ENCODE results near the gene KRT76. TPM values are rescaled to one million over a fixed set of nuclear protein-coding genes. Genes with fewer than 3 reads are reported as not detected.
A peak's percentile ranks its signal among the peaks of the same experiment; 100 is the strongest.

The KRT76 gene
- total RNA-seq, 1 experiment from 2014 or later, result not detected

GRCh38 chr12:52771088-52771487 is 6.1 kb downstream of the KRT76 start:
- DNase-seq (no peak), ATAC-seq (no peak)
- Histone ChIP-seq H3K27ac (ENCODE audit: low read length) (no peak overlapping the region), H3F3A (ENCODE audit: low read length, unreplicated experiment) (no peaks in the 10 kb centered on the region), H3K27me3 (ENCODE audit: low read length) (peaks cover 13% of the 10 kb centered on the region), H3K4me1 (ENCODE audit: insufficient read depth, low read length) (no peaks in the 10 kb centered on the region; the same call in 1 of the 2 replicates), H3K9me3 (ENCODE audit: low read length) (no peaks in the 10 kb centered on the region), H3K9me2 (replicated peaks; ENCODE audit: low read length) (no peaks in the 10 kb centered on the region), H3K36me3 (ENCODE audit: low read depth, low read length) (no peaks in the 10 kb centered on the region), H4K20me1 (ENCODE audit: low read length) (no peaks in the 10 kb centered on the region), H2AFZ (ENCODE audit: low read length) (no peak overlapping the region), H3K4me3 (ENCODE audit: low read length) (no peak overlapping the region), H3K79me2 (ENCODE audit: low read length) (no peaks in the 10 kb centered on the region), H3K9ac (ENCODE audit: low read length) (no peak overlapping the region), H3K4me2 (ENCODE audit: low read length) (no peak overlapping the region)
- no peak for TF ChIP-seq CTCF (conservative IDR thresholded peaks at IDR 0.05; ENCODE audit: low read depth, low read length)
- TF ChIP-seq EZH2 (IDR thresholded peaks at IDR 0.05; ENCODE audit: low read length, unreplicated experiment), result no peak
- no peak for TF ChIP-seq EZH2phosphoT487 (IDR thresholded peaks at IDR 0.05; ENCODE audit: borderline replicate concordance, low read length)
- POLR2A ChIA-PET (ENCODE audit: unreplicated experiment), result no interaction called here
- intact Hi-C loops (cut with micrococcal nuclease), result no loop called here
- CTCF ChIA-PET, result no interaction called here
- no TSS peak for BruUV-seq (replicated peaks)

DNA sequence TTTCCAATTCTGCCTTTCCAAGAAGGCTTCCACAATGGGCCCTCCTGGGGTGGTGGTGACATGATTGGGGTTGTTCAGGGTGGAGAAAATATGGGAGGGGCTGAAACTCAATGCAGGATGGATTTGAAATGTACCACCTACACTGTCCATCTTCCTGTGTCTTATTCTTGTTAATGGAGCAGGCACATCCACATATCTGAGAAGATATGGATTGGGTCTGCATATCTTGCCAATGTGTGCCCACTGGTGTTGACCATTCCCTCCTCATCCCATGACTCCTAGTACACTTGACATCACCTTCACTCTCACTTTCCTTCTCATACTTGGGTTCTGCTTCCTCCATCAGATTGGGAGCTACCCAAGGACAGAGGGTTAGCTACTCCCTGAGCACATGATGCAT is 7.2 kb downstream of the KRT76 start:
- no peak overlapping the region for H3K4me3 ChIP-seq (ENCODE audit: low read length)
- POLR2A ChIA-PET (ENCODE audit: unreplicated experiment), result no interaction called here
- ATAC-seq, result no peak
- no peaks in the 10 kb centered on the region for H3K36me3 ChIP-seq (ENCODE audit: low read depth, low read length)
- H3K9me3 ChIP-seq (ENCODE audit: low read length), result no peaks in the 10 kb centered on the region
- H3K9me2 ChIP-seq (replicated peaks; ENCODE audit: low read length), result no peaks in the 10 kb centered on the region
- no peak overlapping the region for H3K9ac ChIP-seq (ENCODE audit: low read length)
- no peak overlapping the region for H2AFZ ChIP-seq (ENCODE audit: low read length)
- TF ChIP-seq EZH2 (IDR thresholded peaks at IDR 0.05; ENCODE audit: low read length, unreplicated experiment) (no peak), EZH2phosphoT487 (IDR thresholded peaks at IDR 0.05; ENCODE audit: borderline replicate concordance, low read length) (no peak), CTCF (conservative IDR thresholded peaks at IDR 0.05; ENCODE audit: low read depth, low read length) (no peak)
- H3K4me2 ChIP-seq (ENCODE audit: low read length), result no peak overlapping the region
- no peaks in the 10 kb centered on the region for H4K20me1 ChIP-seq (ENCODE audit: low read length)
- intact Hi-C loops (cut with micrococcal nuclease), result no loop called here
- CTCF ChIA-PET, result no interaction called here
- no TSS peak for BruUV-seq (replicated peaks)
- no peak for DNase-seq
- no peaks in the 10 kb centered on the region for H3K79me2 ChIP-seq (ENCODE audit: low read length)
- H3K27me3 ChIP-seq (ENCODE audit: low read length), result peaks cover 8% of the 10 kb centered on the region; the same call in 1 of the 2 replicates
- H3K27ac ChIP-seq (ENCODE audit: low read length), result no peak overlapping the region
- no peaks in the 10 kb centered on the region; the same call in 1 of the 2 replicates for H3K4me1 ChIP-seq (ENCODE audit: insufficient read depth, low read length)
- H3F3A ChIP-seq (ENCODE audit: low read length, unreplicated experiment), result no peaks in the 10 kb centered on the region

DNA sequence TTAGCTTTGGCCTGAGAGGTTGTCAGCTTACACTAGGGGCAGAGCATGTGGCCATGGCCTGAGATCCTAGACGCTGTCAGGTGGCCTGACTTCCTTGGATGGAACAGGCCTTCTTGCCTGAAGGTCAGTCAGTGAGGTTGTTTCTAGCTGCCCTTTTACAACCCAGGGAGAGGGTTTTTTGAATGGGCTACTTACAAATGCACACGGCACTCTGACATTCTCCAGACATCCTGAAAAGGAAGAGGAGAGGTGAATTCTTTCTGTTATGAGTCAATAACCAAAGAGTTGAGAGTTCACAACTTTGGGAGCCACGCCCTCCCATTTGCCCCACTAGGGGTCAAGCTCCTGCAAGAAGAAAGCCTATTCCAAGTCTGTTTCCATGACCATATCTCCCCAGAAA is 7.8 kb downstream of the KRT76 start:
- ChIA-PET POLR2A (ENCODE audit: unreplicated experiment) (no interaction called here), CTCF (no interaction called here)
- no peak overlapping the region for H2AFZ ChIP-seq (ENCODE audit: low read length)
- H3F3A ChIP-seq (ENCODE audit: low read length, unreplicated experiment), result no peaks in the 10 kb centered on the region
- ATAC-seq (no peak), DNase-seq (peak; percentile 19)
- H3K4me3 ChIP-seq (ENCODE audit: low read length), result no peak overlapping the region
- H3K79me2 ChIP-seq (ENCODE audit: low read length), result no peaks in the 10 kb centered on the region
- no peaks in the 10 kb centered on the region for H3K9me2 ChIP-seq (replicated peaks; ENCODE audit: low read length)
- H3K4me1 ChIP-seq (ENCODE audit: insufficient read depth, low read length), result no peaks in the 10 kb centered on the region; the same call in 1 of the 2 replicates
- H3K36me3 ChIP-seq (ENCODE audit: low read depth, low read length), result no peaks in the 10 kb centered on the region
- no peak overlapping the region for H3K4me2 ChIP-seq (ENCODE audit: low read length)
- no peaks in the 10 kb centered on the region for H4K20me1 ChIP-seq (ENCODE audit: low read length)
- no peaks in the 10 kb centered on the region for H3K9me3 ChIP-seq (ENCODE audit: low read length)
- TF ChIP-seq CTCF (conservative IDR thresholded peaks at IDR 0.05; ENCODE audit: low read depth, low read length), result no peak
- no peak for TF ChIP-seq EZH2 (IDR thresholded peaks at IDR 0.05; ENCODE audit: low read length, unreplicated experiment)
- no peak for TF ChIP-seq EZH2phosphoT487 (IDR thresholded peaks at IDR 0.05; ENCODE audit: borderline replicate concordance, low read length)
- H3K9ac ChIP-seq (ENCODE audit: low read length), result no peak overlapping the region
- intact Hi-C loops (cut with micrococcal nuclease), result no loop called here
- BruUV-seq (replicated peaks), result no TSS peak
- H3K27ac ChIP-seq (ENCODE audit: low read length), result no peak overlapping the region
- H3K27me3 ChIP-seq (ENCODE audit: low read length), result peaks cover 8% of the 10 kb centered on the region; the same call in 1 of the 2 replicates

Data from PC-3 (cell line).